Ishikawa (cell line): ENCODE measurements around the gene SHQ1.

Source experiments
- CEBPB ChIP-seq: IDR thresholded peaks from 2 replicates; pipeline ENCODE4 v1.6.1; 2012
- CREB1 ChIP-seq: IDR thresholded peaks from 2 replicates; pipeline ENCODE4 v1.6.1; 2012; ENCODE audit warnings: low read depth
- EGR1 ChIP-seq: IDR thresholded peaks from 2 replicates; pipeline ENCODE4 v1.6.1; 2012
- EP300 ChIP-seq: IDR thresholded peaks from 2 replicates; pipeline ENCODE4 v1.6.1; 2012; ENCODE audit warnings: borderline replicate concordance
- FOXM1 ChIP-seq: IDR thresholded peaks from 2 replicates; pipeline ENCODE4 v1.6.1; 2012; ENCODE audit warnings: low read depth, borderline replicate concordance
- NFIC ChIP-seq: IDR thresholded peaks from 2 replicates; pipeline ENCODE4 v1.6.1; 2012
- RAD21 ChIP-seq: IDR thresholded peaks from 2 replicates; pipeline ENCODE4 v1.6.1; 2012; ENCODE audit warnings: low read depth
- TAF1 ChIP-seq: IDR thresholded peaks from 2 replicates; pipeline ENCODE4 v1.6.1; 2012; ENCODE audit warnings: low read depth, mild to moderate bottlenecking
- TCF12 ChIP-seq: IDR thresholded peaks from 2 replicates; pipeline ENCODE4 v1.6.1; 2012; ENCODE audit warnings: low read depth
- TEAD4 ChIP-seq: IDR thresholded peaks from 2 replicates; pipeline ENCODE4 v1.6.1; 2012
- YY1 ChIP-seq: IDR thresholded peaks from 2 replicates; pipeline ENCODE4 v1.6.1; 2012; ENCODE audit warnings: low read depth
- ZBTB7A ChIP-seq: IDR thresholded peaks from 2 replicates; pipeline ENCODE4 v1.6.1; 2012; ENCODE audit warnings: low read depth
- TF ChIP-seq, protein P1 (sequence below): IDR thresholded peaks from 2 replicates; pipeline ENCODE4 v1.6.1; 2012; ENCODE audit warnings: low read depth, mild to moderate bottlenecking
- TF ChIP-seq, protein P2 (sequence below): IDR thresholded peaks from 2 replicates; pipeline ENCODE4 v1.6.1; 2012
- TF ChIP-seq, protein P3 (sequence below): IDR thresholded peaks from 2 replicates; pipeline ENCODE4 v1.6.1; 2012

The SHQ1 gene

DNA sequence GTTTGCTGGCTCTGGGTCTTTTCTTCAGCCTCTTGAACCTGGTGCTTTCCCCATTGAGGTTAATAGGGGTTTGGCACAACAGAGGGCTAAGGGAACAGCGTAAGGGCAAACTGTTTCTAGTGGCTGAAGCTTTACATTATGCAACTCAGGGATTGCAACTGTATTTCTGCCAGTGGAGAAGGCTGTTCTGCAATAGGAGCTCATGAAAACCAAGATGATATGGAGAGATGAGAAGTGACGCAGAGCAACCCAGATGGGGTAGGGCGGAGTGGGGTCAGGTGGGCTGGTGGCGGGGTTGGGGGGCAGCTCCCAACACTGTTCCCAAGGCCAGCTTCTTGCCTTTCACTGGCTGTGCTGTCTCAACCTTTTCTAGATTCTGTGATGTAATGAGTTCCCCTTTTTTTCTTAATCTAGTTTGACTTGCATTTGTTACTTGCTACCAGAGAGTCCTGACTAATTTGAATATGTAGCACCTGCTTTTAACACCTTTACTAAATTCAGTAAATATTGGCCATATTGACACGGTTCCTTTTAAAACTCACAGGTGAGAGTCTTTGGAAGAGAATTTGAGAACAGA is 46.8 kb upstream of the SHQ1 start:
- TF ChIP-seq TEAD4 (no peak), TAF1 (no peak), CREB1 (no peak), ZBTB7A (no peak), EP300 (no peak), YY1 (no peak), RAD21 (no peak), FOXM1 (no peak), TCF12 (no peak), EGR1 (no peak), NFIC (no peak), CEBPB (no peak)
- TF ChIP-seq, protein P1, sequence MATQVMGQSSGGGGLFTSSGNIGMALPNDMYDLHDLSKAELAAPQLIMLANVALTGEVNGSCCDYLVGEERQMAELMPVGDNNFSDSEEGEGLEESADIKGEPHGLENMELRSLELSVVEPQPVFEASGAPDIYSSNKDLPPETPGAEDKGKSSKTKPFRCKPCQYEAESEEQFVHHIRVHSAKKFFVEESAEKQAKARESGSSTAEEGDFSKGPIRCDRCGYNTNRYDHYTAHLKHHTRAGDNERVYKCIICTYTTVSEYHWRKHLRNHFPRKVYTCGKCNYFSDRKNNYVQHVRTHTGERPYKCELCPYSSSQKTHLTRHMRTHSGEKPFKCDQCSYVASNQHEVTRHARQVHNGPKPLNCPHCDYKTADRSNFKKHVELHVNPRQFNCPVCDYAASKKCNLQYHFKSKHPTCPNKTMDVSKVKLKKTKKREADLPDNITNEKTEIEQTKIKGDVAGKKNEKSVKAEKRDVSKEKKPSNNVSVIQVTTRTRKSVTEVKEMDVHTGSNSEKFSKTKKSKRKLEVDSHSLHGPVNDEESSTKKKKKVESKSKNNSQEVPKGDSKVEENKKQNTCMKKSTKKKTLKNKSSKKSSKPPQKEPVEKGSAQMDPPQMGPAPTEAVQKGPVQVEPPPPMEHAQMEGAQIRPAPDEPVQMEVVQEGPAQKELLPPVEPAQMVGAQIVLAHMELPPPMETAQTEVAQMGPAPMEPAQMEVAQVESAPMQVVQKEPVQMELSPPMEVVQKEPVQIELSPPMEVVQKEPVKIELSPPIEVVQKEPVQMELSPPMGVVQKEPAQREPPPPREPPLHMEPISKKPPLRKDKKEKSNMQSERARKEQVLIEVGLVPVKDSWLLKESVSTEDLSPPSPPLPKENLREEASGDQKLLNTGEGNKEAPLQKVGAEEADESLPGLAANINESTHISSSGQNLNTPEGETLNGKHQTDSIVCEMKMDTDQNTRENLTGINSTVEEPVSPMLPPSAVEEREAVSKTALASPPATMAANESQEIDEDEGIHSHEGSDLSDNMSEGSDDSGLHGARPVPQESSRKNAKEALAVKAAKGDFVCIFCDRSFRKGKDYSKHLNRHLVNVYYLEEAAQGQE, result no peak
- TF ChIP-seq, protein P2, sequence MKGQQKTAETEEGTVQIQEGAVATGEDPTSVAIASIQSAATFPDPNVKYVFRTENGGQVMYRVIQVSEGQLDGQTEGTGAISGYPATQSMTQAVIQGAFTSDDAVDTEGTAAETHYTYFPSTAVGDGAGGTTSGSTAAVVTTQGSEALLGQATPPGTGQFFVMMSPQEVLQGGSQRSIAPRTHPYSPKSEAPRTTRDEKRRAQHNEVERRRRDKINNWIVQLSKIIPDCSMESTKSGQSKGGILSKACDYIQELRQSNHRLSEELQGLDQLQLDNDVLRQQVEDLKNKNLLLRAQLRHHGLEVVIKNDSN, result no peak
- TF ChIP-seq, protein P3, sequence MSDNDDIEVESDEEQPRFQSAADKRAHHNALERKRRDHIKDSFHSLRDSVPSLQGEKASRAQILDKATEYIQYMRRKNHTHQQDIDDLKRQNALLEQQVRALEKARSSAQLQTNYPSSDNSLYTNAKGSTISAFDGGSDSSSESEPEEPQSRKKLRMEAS, result no peak

DNA sequence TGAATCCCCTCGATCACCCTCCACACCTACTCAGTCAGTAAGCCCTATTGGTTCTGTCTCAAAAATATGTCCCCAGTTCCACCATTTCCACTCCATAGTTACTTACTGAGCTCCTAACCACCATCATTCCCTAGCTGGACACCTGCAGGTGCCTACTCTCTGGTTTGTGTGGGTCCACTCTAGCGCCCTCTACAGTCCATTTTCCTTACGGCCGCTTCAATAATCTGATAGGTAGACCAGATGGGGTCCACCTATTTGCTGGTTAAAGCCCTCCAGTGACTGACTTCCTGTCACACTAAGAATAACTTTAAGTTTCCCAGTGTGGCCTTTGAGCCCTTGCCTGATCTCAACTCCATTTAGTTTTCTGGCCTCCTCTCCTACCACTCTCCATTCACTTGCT is 44.6 kb upstream of the SHQ1 start:
- TF ChIP-seq CREB1 (no peak), TEAD4 (no peak), YY1 (no peak), ZBTB7A (no peak), TCF12 (no peak), EGR1 (no peak), RAD21 (no peak; the same call in 1 of the 2 replicates), CEBPB (no peak), TAF1 (no peak), EP300 (no peak), FOXM1 (no peak), NFIC (no peak)
- TF ChIP-seq, protein P3, result no peak
- TF ChIP-seq, protein P2, result no peak
- TF ChIP-seq, protein P1, result no peak

DNA sequence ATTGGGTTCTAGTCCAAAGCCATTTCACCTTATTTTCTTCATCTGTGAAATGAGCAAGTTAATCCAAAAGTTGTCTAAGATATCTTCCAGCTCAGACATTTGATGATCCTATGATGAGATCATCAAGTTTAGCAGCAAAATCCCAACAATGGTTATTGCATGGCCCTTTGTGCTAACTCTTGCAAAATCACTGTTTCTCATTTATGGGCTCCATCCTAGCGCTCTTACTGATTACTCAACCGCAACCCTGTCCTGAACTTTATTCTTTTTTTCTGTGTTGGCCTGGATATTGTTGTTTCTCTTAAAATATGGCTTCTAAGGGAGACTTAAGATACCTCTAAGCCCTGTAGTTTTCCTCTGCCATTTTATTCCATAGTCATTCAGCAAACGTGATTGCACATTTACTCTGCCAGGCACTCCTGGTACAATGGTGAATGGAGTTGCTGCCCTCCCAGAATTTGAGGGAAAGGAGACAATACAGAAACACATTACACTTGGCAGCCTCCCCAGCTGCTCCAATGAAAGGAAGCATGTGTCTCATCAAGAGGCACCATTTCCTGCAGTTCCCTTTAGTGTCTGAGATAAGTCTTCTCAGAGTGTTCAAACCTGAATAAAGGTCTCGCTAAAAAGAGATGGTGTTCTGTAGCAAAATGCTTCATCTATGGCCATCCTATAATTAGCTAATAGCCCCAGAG is 44.0 kb upstream of the SHQ1 start:
- TF ChIP-seq YY1, result no peak
- TF ChIP-seq, protein P2, result no peak
- TF ChIP-seq TAF1, result no peak
- TF ChIP-seq FOXM1, result no peak
- no peak for TF ChIP-seq TCF12
- no peak for TF ChIP-seq ZBTB7A
- TF ChIP-seq CREB1, result no peak

DNA sequence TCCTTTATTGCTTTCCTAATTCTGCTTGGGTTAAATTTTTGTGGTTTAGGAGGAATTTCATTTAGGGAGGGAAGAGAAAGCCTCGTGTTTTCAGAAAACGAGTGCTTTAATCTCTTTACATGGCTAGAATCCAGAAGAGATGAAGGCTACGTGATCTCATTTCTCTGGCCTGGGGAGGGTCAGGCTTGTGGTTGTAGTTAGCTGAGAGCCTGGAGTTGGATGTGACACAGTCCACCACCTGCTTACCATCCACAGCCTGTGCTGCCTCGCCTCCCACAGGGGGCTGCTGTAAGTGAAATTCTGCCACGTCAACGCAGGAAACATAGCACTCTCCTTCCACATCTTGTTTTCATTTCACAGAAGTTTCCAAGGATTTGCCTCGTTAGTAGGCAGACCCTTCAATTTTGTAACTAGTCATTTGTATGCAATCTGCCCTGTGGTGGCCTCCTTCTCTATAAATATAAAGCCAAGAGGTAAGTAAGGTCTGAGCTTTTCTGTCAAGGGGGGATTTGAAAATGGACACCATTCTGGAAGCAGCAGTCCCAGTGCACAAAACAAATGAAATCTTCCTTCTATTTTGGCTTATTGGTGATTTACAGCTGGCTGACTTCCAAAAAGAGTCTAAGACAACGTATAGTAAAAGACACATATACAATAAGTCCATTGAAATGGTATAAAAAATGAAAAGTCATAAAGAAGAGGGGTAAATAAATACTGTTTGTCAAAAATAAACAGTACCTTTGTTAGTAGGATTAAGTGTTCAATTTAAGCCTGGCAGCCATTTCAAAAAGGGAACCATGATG is 43.0 kb upstream of the SHQ1 start:
- TF ChIP-seq TEAD4, result no peak
- no peak for TF ChIP-seq CREB1
- TF ChIP-seq RAD21, result no peak
- TF ChIP-seq, protein P2, result no peak
- no peak for TF ChIP-seq YY1
- TF ChIP-seq FOXM1, result no peak
- no peak for TF ChIP-seq EP300
- no peak for TF ChIP-seq TCF12
- TF ChIP-seq CEBPB, result no peak
- TF ChIP-seq TAF1, result no peak
- TF ChIP-seq, protein P3, result no peak
- no peak for TF ChIP-seq NFIC
- TF ChIP-seq, protein P1, result no peak
- no peak for TF ChIP-seq EGR1
- no peak for TF ChIP-seq ZBTB7A
